IMR-90 (cell line): ENCODE results near the gene FES.
"Not testable (repeated sequence)": the region's sequence is repeated elsewhere in the genome, so short reads cannot be mapped to it uniquely, and the experiment has no call there.

Experiments
- CHD1 ChIP-seq: IDR thresholded peaks from 2 replicates; pipeline ENCODE4 v1.6.1; 2012; ENCODE audit warnings: low read depth, low read length, improper control_type of control experiment
- MAZ ChIP-seq: IDR thresholded peaks from 2 replicates; pipeline ENCODE4 v1.6.1; 2012; ENCODE audit warnings: low read depth, mild to moderate bottlenecking, low read length, improper control_type of control experiment, moderate library complexity, borderline replicate concordance
- MXI1 ChIP-seq: IDR thresholded peaks from 2 replicates; pipeline ENCODE4 v1.6.1; 2012; ENCODE audit warnings: low read depth, mild to moderate bottlenecking, low read length, moderate library complexity, borderline replicate concordance
- POLR2A ChIP-seq: IDR thresholded peaks from 2 replicates; pipeline ENCODE4 v1.6.1; 2012; ENCODE audit warnings: mild to moderate bottlenecking, low read depth, low read length
- RAD21 ChIP-seq: IDR thresholded peaks from 2 replicates; pipeline ENCODE4 v1.6.1; 2012; ENCODE audit warnings: low read length, improper control_type of control experiment
- RCOR1 ChIP-seq: IDR thresholded peaks from 2 replicates; pipeline ENCODE4 v1.6.1; 2012; ENCODE audit warnings: mild to moderate bottlenecking, low read length, improper control_type of control experiment; ENCODE audit not compliant: insufficient replicate concordance
- RFX5 ChIP-seq: IDR thresholded peaks from 2 replicates; pipeline ENCODE4 v1.8.0; 2012; ENCODE audit warnings: low read depth, mild to moderate bottlenecking, low read length, moderate library complexity
- TF ChIP-seq, protein P1 (sequence below): fragments of 150-350 bp; IDR thresholded peaks from 2 replicates; pipeline ENCODE4 v1.6.1; 2016; ENCODE audit warnings: low read depth, mild to moderate bottlenecking, low read length, moderate library complexity, borderline replicate concordance
- TF ChIP-seq, protein P2 (sequence below): conservative IDR thresholded peaks from 2 replicates; pipeline ENCODE4 v1.5.1; 2012; ENCODE audit warnings: mild to moderate bottlenecking, low read depth, low read length, improper control_type of control experiment

DNA sequence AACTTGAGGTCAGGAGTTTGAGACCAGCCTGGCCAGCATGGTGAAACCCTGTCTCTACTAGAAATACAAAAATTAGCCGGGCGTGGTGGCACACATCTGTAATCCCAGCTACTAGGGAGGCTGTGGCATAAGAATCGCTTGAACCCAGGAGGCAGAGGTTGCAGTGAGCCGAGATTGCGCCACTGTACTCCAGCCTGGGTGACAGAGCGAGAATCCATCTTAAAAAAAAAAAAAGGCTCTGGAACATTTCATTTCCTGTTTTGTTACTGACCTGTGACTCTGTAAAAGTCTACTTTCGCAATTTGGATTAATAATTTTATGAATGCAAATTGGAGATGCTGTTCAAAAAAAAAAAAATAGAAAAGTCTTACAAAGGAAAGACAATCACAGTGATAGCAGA lies 43.8 kb downstream of the FES start:
- not testable (repeated sequence) for TF ChIP-seq MXI1, MAZ, RFX5, CHD1, POLR2A, RCOR1, RAD21
- TF ChIP-seq, protein P1, sequence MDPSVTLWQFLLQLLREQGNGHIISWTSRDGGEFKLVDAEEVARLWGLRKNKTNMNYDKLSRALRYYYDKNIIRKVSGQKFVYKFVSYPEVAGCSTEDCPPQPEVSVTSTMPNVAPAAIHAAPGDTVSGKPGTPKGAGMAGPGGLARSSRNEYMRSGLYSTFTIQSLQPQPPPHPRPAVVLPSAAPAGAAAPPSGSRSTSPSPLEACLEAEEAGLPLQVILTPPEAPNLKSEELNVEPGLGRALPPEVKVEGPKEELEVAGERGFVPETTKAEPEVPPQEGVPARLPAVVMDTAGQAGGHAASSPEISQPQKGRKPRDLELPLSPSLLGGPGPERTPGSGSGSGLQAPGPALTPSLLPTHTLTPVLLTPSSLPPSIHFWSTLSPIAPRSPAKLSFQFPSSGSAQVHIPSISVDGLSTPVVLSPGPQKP: not testable (repeated sequence)
- TF ChIP-seq, protein P2, sequence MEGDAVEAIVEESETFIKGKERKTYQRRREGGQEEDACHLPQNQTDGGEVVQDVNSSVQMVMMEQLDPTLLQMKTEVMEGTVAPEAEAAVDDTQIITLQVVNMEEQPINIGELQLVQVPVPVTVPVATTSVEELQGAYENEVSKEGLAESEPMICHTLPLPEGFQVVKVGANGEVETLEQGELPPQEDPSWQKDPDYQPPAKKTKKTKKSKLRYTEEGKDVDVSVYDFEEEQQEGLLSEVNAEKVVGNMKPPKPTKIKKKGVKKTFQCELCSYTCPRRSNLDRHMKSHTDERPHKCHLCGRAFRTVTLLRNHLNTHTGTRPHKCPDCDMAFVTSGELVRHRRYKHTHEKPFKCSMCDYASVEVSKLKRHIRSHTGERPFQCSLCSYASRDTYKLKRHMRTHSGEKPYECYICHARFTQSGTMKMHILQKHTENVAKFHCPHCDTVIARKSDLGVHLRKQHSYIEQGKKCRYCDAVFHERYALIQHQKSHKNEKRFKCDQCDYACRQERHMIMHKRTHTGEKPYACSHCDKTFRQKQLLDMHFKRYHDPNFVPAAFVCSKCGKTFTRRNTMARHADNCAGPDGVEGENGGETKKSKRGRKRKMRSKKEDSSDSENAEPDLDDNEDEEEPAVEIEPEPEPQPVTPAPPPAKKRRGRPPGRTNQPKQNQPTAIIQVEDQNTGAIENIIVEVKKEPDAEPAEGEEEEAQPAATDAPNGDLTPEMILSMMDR: not testable (repeated sequence)
